Fibroblast of the aortic adventitia (primary cell): ENCODE measurements around the gene AMELX. TPM values are rescaled to one million over a fixed set of nuclear protein-coding genes. Genes with fewer than 3 reads are reported as not detected.

Source experiments
- DNase-seq: peaks from one replicate; pipeline ENCODE4 v3.0.0-alpha.2; 2010; ENCODE audit warnings: low read depth
- H3K4me3 ChIP-seq: 2 replicates; pipeline ENCODE4 v1.5.1; 2011; ENCODE audit warnings: low read depth, mild to moderate bottlenecking, control low read depth, low read length, moderate library complexity
- CTCF ChIP-seq: IDR thresholded peaks from 2 replicates; pipeline ENCODE4 v1.5.1; 2011; ENCODE audit warnings: mild to moderate bottlenecking, low read length, control low read depth, inconsistent platforms; ENCODE audit not compliant: insufficient read depth
- total RNA-seq: library from RNA; depleted of rRNA; stranded (reverse); fragments of >200 nt; gene quantifications from 2 replicates; pipeline ENCODE4 v1.2.3, GENCODE V29; 2012; ENCODE audit warnings: low replicate concordance

The AMELX gene
- total RNA-seq, 1 donor, result not detected

GRCh38 chrX:11272863-11273262 lies 20.4 kb upstream of the AMELX start:
- no peak for DNase-seq
- no peak for TF ChIP-seq CTCF
- no peak overlapping the region for H3K4me3 ChIP-seq

GRCh38 chrX:11273544-11273943 lies 19.7 kb upstream of the AMELX start:
- H3K4me3 ChIP-seq, result no peak overlapping the region
- TF ChIP-seq CTCF, result no peak
- no peak for DNase-seq

- no peak for DNase-seq
- no peak overlapping the region for H3K4me3 ChIP-seq
- TF ChIP-seq CTCF, result no peak
These were observed 11.2 kb upstream of the AMELX start for GRCh38 chrX:11282043-11282442.

GRCh38 chrX:11285651-11286050 lies 7.6 kb upstream of the AMELX start:
- DNase-seq, result no peak
- TF ChIP-seq CTCF, result no peak

GRCh38 chrX:11287505-11287904 lies 5.7 kb upstream of the AMELX start:
- H3K4me3 ChIP-seq, result no peak overlapping the region
- no peak for TF ChIP-seq CTCF
- peak; percentile 56 for DNase-seq

More at GRCh38 chrX:11285651-11286050, 7.6 kb upstream of the AMELX start:
- no peak overlapping the region for H3K4me3 ChIP-seq

- no peak for DNase-seq
- no peak for TF ChIP-seq CTCF
- H3K4me3 ChIP-seq, result no peak overlapping the region
These were observed 2.7 kb upstream of the AMELX start for GRCh38 chrX:11290416-11291102.

- H3K4me3 ChIP-seq, result no peak overlapping the region
- DNase-seq, result no peak
- no peak for TF ChIP-seq CTCF
These were observed 2.8 kb downstream of the AMELX start for GRCh38 chrX:11296051-11296450.
